ENCODE data around the gene LKAAEAR1.

DNA sequence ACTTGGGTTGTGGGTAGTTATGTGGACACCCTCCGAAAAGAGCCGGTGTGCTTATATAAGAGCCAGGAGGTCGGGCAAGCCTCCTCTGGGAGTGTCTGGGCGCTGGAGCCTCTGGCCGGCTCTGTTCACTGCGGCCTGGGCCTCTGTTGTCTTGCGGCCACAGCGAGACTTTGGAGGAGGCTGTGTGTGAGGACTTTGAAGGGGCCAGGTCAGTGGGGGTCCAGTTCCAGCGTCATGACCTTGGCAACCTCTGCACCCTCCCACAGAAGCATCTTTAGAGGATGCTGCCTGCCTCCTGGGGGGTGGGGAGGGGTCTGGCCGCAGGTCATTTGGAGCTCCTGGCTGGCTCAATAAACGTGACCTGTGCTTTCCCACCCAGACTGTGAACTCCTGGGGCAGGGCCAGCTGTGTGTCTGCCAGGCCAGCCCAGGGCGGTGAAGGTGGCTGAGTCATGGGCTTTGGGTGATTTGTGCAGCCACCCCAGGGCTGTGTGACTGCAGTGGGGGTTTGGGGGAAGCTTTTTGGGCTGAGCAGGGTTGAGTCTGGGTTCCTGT lies 20.0 kb downstream of the LKAAEAR1 start:
- TF ChIP-seq RAD21 (IDR thresholded peaks at IDR 0.05; ENCODE audit: low read length) (no peak), FOS (IDR thresholded peaks at IDR 0.05; ENCODE audit: low read depth, low read length) (0 out of 2 replicates have a peak, but pooled peaks have one; percentile 38), CTCF (conservative IDR thresholded peaks at IDR 0.05; ENCODE audit: low read depth, low read length) (no peak)
